HCT116 (cell line): Measurements from ENCODE around the gene CDH23. TPM values are rescaled to one million over a fixed set of nuclear protein-coding genes. Genes with fewer than 3 reads are reported as not detected.

ENCODE experiments used
- ATAC-seq: fragments of 200-7000 bp; cut with Tn5 transposase; 2 replicates; pipeline ENCODE4 v1.9.1; 2020; ENCODE audit warnings: mild to moderate bottlenecking, moderate library complexity
- BruUV-seq: library from RNA; stranded (reverse); fragments of 400-500 nt; replicated peaks from 2 replicates; lab custom pipeline; 2021; lab: Mats Ljungman, UMichigan
- CTCF ChIA-PET: fragments of 300-600 bp; sonication (Branson Sonifier 250); formaldehyde crosslinking; loops from one replicate; lab custom pipeline; 2021; ENCODE audit warnings: antibody characterized with exemption; lab: Charles Lee
- POLR2A ChIA-PET: fragments of 300-600, 350-600 bp; sonication (Branson Sonifier 250); formaldehyde crosslinking; loops from one replicate; lab custom pipeline; 2021; ENCODE audit warnings: antibody characterized with exemption; lab: Charles Lee
- RAD21 ChIA-PET, 2 experiments: fragments of 300-600 bp; sonication (Branson Sonifier 250); formaldehyde crosslinking; loops; one replicate each; lab custom pipeline; 2023; ENCODE audit warnings: low total read pairs in 2 of 2; ENCODE audit not compliant: uncharacterized antibody in 2 of 2, unreplicated experiment in 2 of 2, low non-redundant PET in 1 of 2; lab: Charles Lee
- DNase-seq: peaks from one replicate; pipeline ENCODE4 v3.0.0-alpha.2; 2010; ENCODE audit warnings: low read depth, low spot score
- H2AFZ ChIP-seq: fragments of 200-600 bp; shearing (Covaris generic), sonication (generic); 2 replicates; pipeline ENCODE4 v1.6.1; 2017; ENCODE audit warnings: low read depth, mixed run types, mixed read lengths, antibody characterized with exemption, low read length; ENCODE audit not compliant: poor library complexity, severe bottlenecking
- H3K27ac ChIP-seq: 2 replicates; pipeline ENCODE4 v1.5.1; 2012; ENCODE audit warnings: low read depth, low read length
- H3K27me3 ChIP-seq: fragments of 200-600 bp; sonication (generic); 2 replicates; pipeline ENCODE4 v1.6.1; 2016; ENCODE audit warnings: mixed run types, low read length, mixed read lengths; ENCODE audit not compliant: insufficient read depth
- H3K36me3 ChIP-seq, 2 experiments: fragments of 200-500 bp in 1 of 2; fragments of 200-600 bp in 1 of 2; sonication (Bioruptor generic) in 1 of 2; sonication (generic) in 1 of 2; 2 replicates each; pipeline versions ENCODE4 v1.5.1 to v1.6.1; 2014 to 2016; ENCODE audit warnings: low read length in 2 of 2, inconsistent platforms in 1 of 2, mixed read lengths in 1 of 2, mixed run types in 1 of 2; ENCODE audit not compliant: insufficient read depth in 2 of 2, control insufficient read depth in 1 of 2
- H3K4me1 ChIP-seq, 2 experiments: fragments of 200-600 bp in 1 of 2; sonication (generic) in 1 of 2; 2 replicates each; pipeline versions ENCODE4 v1.5.1 to v1.6.1; 2012 to 2017; ENCODE audit warnings: low read length in 2 of 2, inconsistent platforms in 1 of 2, mild to moderate bottlenecking in 1 of 2, mixed read lengths in 1 of 2, mixed run types in 1 of 2, moderate library complexity in 1 of 2; ENCODE audit not compliant: insufficient read depth in 2 of 2, control insufficient read depth in 1 of 2
- H3K4me2 ChIP-seq: fragments of 200-600 bp; sonication (generic); 2 replicates; pipeline ENCODE4 v1.6.1; 2017; ENCODE audit warnings: mixed run types, low read length, mixed read lengths
- H3K4me3 ChIP-seq, 2 experiments: fragments of 200-600 bp in 1 of 2; sonication (generic) in 1 of 2; replicated peaks in 1 of 2; 2 replicates each; pipeline ENCODE4 v1.5.1; 2011 to 2016; ENCODE audit warnings: low read length in 2 of 2, control low read depth in 1 of 2, low read depth in 1 of 2, mild to moderate bottlenecking in 1 of 2, mixed read lengths in 1 of 2, mixed run types in 1 of 2
- H3K79me2 ChIP-seq: fragments of 200-600 bp; sonication (generic); 2 replicates; pipeline ENCODE4 v1.6.1; 2017; ENCODE audit warnings: mild to moderate bottlenecking, mixed run types, low read length, moderate library complexity, mixed read lengths; ENCODE audit not compliant: insufficient read depth
- H3K9ac ChIP-seq: fragments of 200-600 bp; sonication (generic); 2 replicates; pipeline ENCODE4 v1.6.1; 2016; ENCODE audit warnings: low read length, mixed read lengths
- H3K9me2 ChIP-seq: fragments of 200-600 bp; sonication (generic), shearing (Covaris generic); 2 replicates; pipeline ENCODE4 v1.6.1; 2017; ENCODE audit warnings: mixed run types, mild to moderate bottlenecking, moderate library complexity; ENCODE audit not compliant: insufficient read depth
- H3K9me3 ChIP-seq, 2 experiments: fragments of 200-500 bp in 1 of 2; fragments of 200-600 bp in 1 of 2; sonication (Bioruptor generic) in 1 of 2; sonication (generic) in 1 of 2; 2 replicates each; pipeline ENCODE4 v1.6.1; 2014 to 2017; ENCODE audit warnings: low read length in 2 of 2, mixed read lengths in 2 of 2, inconsistent platforms in 1 of 2, low read depth in 1 of 2, mild to moderate bottlenecking in 1 of 2, mixed run types in 1 of 2, moderate library complexity in 1 of 2; ENCODE audit not compliant: control insufficient read depth in 1 of 2, insufficient read depth in 1 of 2
- H4K20me1 ChIP-seq: fragments of 200-600 bp; sonication (generic), shearing (Covaris generic); 2 replicates; pipeline ENCODE4 v1.6.1; 2017; ENCODE audit warnings: mixed run types, mild to moderate bottlenecking, moderate library complexity; ENCODE audit not compliant: insufficient read depth
- CBX3 ChIP-seq: IDR thresholded peaks from 2 replicates; pipeline ENCODE4 v1.6.1; 2012; ENCODE audit warnings: low read depth
- EGR1 ChIP-seq: IDR thresholded peaks from 2 replicates; pipeline ENCODE4 v1.6.1; 2012; ENCODE audit warnings: low read depth
- ELF1 ChIP-seq: IDR thresholded peaks from 2 replicates; pipeline ENCODE4 v1.6.1; 2012; ENCODE audit warnings: low read depth, borderline replicate concordance
- EZH2 ChIP-seq: fragments of 200-600 bp; sonication (generic); IDR thresholded peaks from 2 replicates; pipeline ENCODE4 v1.6.1; 2017; ENCODE audit warnings: antibody characterized with exemption, mixed run types
- EZH2phosphoT487 ChIP-seq: fragments of 200-600 bp; IDR thresholded peaks from 2 replicates; pipeline ENCODE4 v1.6.1; 2018; ENCODE audit warnings: antibody characterized with exemption, borderline replicate concordance
- FOSL1 ChIP-seq: IDR thresholded peaks from 2 replicates; pipeline ENCODE4 v1.6.1; 2012; ENCODE audit warnings: low read depth
- JUND ChIP-seq: IDR thresholded peaks from 2 replicates; pipeline ENCODE4 v1.6.1; 2012
- POLR2A ChIP-seq: IDR thresholded peaks from 2 replicates; pipeline ENCODE4 v1.7.0; 2011; ENCODE audit warnings: borderline replicate concordance; ENCODE audit not compliant: insufficient read depth, insufficient read length; ENCODE audit errors: extremely low read depth
- POLR2AphosphoS5 ChIP-seq: IDR thresholded peaks from 2 replicates; pipeline ENCODE4 v1.6.1; 2011; ENCODE audit warnings: mild to moderate bottlenecking, low read depth, low read length, moderate library complexity
- SP1 ChIP-seq: IDR thresholded peaks from 2 replicates; pipeline ENCODE4 v1.6.1; 2012; ENCODE audit warnings: low read depth
- ZFX ChIP-seq: fragments of 450-650 bp; IDR thresholded peaks from 2 replicates; pipeline ENCODE4 v1.6.1; 2017
- intact Hi-C: fragments of 100-400 bp; cut with micrococcal nuclease; formaldehyde crosslinking; loops from 2 replicates; pipeline ENCODE4 v1.10.0; 2022
- total RNA-seq: library from RNA; stranded (reverse); gene quantifications from one replicate; pipeline ENCODE4 v1.2.1, GENCODE V29; 2021; ENCODE audit not compliant: unreplicated experiment
- TF ChIP-seq, protein P1 (sequence below): IDR thresholded peaks from 2 replicates; pipeline ENCODE4 v1.6.1; 2012; ENCODE audit warnings: low read depth
- TF ChIP-seq, protein P2 (sequence below): IDR thresholded peaks from 2 replicates; pipeline ENCODE4 v1.6.1; 2012
- TF ChIP-seq, protein P3 (sequence below): IDR thresholded peaks from 2 replicates; pipeline ENCODE4 v1.6.1; 2012

CDH23 gene
- total RNA-seq, 1 experiment from 2014 or later = not detected

DNA sequence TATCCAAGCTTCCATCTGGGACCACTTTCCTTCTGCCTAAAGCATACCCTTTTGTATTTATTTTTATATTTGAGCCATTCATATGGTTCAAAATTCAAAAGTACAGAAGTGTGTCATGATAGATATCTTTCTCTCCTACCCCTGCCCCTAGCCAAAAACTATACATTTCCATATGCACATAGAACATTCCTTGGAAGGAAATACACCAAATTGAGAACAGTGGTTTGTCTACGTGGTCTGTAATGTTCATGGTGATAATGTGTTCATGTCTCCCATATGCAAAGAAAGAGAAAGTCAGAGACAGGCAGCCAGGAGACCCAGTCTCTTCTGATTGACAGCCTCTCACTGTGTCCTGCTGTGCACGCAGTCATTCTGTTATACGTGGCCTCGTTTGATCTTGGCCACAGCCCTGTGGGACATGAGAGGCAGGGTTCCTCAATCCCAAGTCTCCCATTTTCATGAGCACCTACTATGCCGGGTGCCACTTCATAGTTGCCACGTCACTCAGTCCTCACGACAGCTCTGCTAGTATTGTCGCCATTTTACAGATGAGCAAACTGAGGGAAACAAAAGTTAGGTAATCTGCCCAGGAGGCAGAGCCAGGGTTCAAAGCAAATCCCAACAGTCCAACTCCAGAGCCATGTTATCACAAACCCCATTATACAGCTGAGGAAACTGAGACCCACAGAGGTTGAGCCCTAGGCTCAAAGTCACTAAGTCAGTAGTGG lies 8.0 kb upstream of the CDH23 start:
- no peak for ATAC-seq
- TF ChIP-seq JUND (no peak), EZH2phosphoT487 (no peak), CBX3 (no peak), SP1 (no peak), POLR2AphosphoS5 (no peak), ZFX (no peak), ELF1 (no peak), EGR1 (no peak), FOSL1 (no peak), EZH2 (no peak), POLR2A (no peak)
- TF ChIP-seq, protein P1, sequence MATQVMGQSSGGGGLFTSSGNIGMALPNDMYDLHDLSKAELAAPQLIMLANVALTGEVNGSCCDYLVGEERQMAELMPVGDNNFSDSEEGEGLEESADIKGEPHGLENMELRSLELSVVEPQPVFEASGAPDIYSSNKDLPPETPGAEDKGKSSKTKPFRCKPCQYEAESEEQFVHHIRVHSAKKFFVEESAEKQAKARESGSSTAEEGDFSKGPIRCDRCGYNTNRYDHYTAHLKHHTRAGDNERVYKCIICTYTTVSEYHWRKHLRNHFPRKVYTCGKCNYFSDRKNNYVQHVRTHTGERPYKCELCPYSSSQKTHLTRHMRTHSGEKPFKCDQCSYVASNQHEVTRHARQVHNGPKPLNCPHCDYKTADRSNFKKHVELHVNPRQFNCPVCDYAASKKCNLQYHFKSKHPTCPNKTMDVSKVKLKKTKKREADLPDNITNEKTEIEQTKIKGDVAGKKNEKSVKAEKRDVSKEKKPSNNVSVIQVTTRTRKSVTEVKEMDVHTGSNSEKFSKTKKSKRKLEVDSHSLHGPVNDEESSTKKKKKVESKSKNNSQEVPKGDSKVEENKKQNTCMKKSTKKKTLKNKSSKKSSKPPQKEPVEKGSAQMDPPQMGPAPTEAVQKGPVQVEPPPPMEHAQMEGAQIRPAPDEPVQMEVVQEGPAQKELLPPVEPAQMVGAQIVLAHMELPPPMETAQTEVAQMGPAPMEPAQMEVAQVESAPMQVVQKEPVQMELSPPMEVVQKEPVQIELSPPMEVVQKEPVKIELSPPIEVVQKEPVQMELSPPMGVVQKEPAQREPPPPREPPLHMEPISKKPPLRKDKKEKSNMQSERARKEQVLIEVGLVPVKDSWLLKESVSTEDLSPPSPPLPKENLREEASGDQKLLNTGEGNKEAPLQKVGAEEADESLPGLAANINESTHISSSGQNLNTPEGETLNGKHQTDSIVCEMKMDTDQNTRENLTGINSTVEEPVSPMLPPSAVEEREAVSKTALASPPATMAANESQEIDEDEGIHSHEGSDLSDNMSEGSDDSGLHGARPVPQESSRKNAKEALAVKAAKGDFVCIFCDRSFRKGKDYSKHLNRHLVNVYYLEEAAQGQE = no peak
- TF ChIP-seq, protein P2, sequence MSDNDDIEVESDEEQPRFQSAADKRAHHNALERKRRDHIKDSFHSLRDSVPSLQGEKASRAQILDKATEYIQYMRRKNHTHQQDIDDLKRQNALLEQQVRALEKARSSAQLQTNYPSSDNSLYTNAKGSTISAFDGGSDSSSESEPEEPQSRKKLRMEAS = no peak
- TF ChIP-seq, protein P3, sequence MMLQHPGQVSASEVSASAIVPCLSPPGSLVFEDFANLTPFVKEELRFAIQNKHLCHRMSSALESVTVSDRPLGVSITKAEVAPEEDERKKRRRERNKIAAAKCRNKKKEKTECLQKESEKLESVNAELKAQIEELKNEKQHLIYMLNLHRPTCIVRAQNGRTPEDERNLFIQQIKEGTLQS = no peak
- TF ChIP-seq, all 23 proteins: peak for 0
- BruUV-seq = no TSS peak
- no peak overlapping the region for H3K4me3 ChIP-seq
- H3K9ac ChIP-seq = no peak overlapping the region
- H2AFZ ChIP-seq = no peak overlapping the region
- no peaks in the 10 kb centered on the region for H4K20me1 ChIP-seq
- no peaks in the 10 kb centered on the region; the same call in 1 of the 2 replicates for H3K27me3 ChIP-seq
- ChIA-PET POLR2A (no interaction called here), CTCF (no interaction called here), RAD21 (no interaction called here)
- no peaks in the 10 kb centered on the region for H3K79me2 ChIP-seq
- intact Hi-C loops = no loop called here
- no peak for DNase-seq
- H3K9me3 ChIP-seq = no peaks in the 10 kb centered on the region
- no peaks in the 10 kb centered on the region for H3K9me2 ChIP-seq
- H3K27ac ChIP-seq = no peak overlapping the region
- no peaks in the 10 kb centered on the region for H3K36me3 ChIP-seq
- peaks cover 0 to 2% of the 10 kb centered on the region in 2 experiments; a peak in 1 of 4 replicates for H3K4me1 ChIP-seq
- H3K4me2 ChIP-seq = no peak overlapping the region
